Vagina (tissue), 2 donors: ENCODE data around the gene ANKRD34B. TPM values are rescaled to one million over a fixed set of nuclear protein-coding genes. Genes with fewer than 3 reads are reported as not detected.
"Not testable (repeated sequence)": the region's sequence is repeated elsewhere in the genome, so short reads cannot be mapped to it uniquely, and the experiment has no call there.

ENCODE experiments used
- DNase-seq, 2 donors: peaks; one replicate each; pipeline ENCODE4 v3.0.0-alpha.2; 2017; ENCODE audit errors: extremely low spot score in 2 of 2
- H3K27ac ChIP-seq: fragments of 200-600 bp; sonication (generic); one replicate; pipeline ENCODE4 v1.5.1; 2019
- H3K27me3 ChIP-seq: fragments of 200-600 bp; sonication (generic); one replicate; pipeline ENCODE4 v1.5.1; 2019
- H3K36me3 ChIP-seq, 2 donors: fragments of 200-600 bp; sonication (generic); one replicate each; pipeline ENCODE4 v1.5.1; 2017 to 2019
- H3K4me1 ChIP-seq: fragments of 200-600 bp; sonication (generic); one replicate; pipeline ENCODE4 v1.5.1; 2019
- H3K4me3 ChIP-seq, 2 donors: fragments of 200-600 bp; sonication (generic); 1 replicate in 1 of 2; 2 replicates in 1 of 2; pipeline ENCODE4 v1.5.1; 2016 to 2019
- H3K9me3 ChIP-seq: fragments of 200-600 bp; sonication (generic); one replicate; pipeline ENCODE4 v1.5.1; 2019
- CTCF ChIP-seq, 3 experiments: fragments of 450-650 bp in 2 of 3; fragments of 200-600 bp in 1 of 3; sonication (generic) in 1 of 3; IDR thresholded peaks; one replicate each; pipeline ENCODE4 v1.5.1; 2017 to 2019; ENCODE audit warnings: antibody characterized with exemption in 3 of 3, mild to moderate bottlenecking in 2 of 3, moderate library complexity in 2 of 3
- POLR2A ChIP-seq, 2 donors: fragments of 450-650 bp; IDR thresholded peaks; one replicate each; pipeline ENCODE4 v1.6.1; 2017; ENCODE audit warnings: antibody characterized with exemption in 2 of 2, mild to moderate bottlenecking in 2 of 2, moderate library complexity in 2 of 2
- POLR2AphosphoS5 ChIP-seq, 2 donors: sonication (generic); formaldehyde crosslinking; IDR thresholded peaks; one replicate each; pipeline ENCODE4 v1.9.0; 2017; ENCODE audit warnings: antibody characterized with exemption in 2 of 2, mild to moderate bottlenecking in 2 of 2, low read depth in 1 of 2; ENCODE audit not compliant: insufficient read depth in 1 of 2
- intact Hi-C: fragments of 100-400 bp; cut with DNase I; formaldehyde crosslinking; loops from one replicate; pipeline ENCODE4 v1.15.1; 2023
- total RNA-seq: library from RNA; depleted of rRNA; stranded (reverse); fragments of >200 nt; gene quantifications from one replicate; pipeline ENCODE4 v1.2.3, GENCODE V29; 2016

Gene ANKRD34B
- total RNA-seq, 1 donor from 2014 or later, result not detected

- Histone ChIP-seq H3K27me3 (no peaks in the 10 kb centered on the region), H3K4me1 (no peaks in the 10 kb centered on the region), H3K27ac (no peak overlapping the region), H3K36me3 (no peaks in the 10 kb centered on the region), H3K9me3 (no peaks in the 10 kb centered on the region), H3K4me3 (no peak overlapping the region)
- DNase-seq, result no peak
- TF ChIP-seq CTCF (IDR thresholded peaks at IDR 0.05), result no peak
- no peak for TF ChIP-seq POLR2AphosphoS5 (IDR thresholded peaks at IDR 0.05; ENCODE audit: insufficient read depth in 1 of 2, low read depth in 1 of 2)
- TF ChIP-seq POLR2A (IDR thresholded peaks at IDR 0.05), result no peak
- intact Hi-C loops, result no loop called here
These were observed 18.9 kb upstream of the ANKRD34B start for GRCh38 chr5:80588858-80589540.

GRCh38 chr5:80584770-80585169 is 14.7 kb upstream of the ANKRD34B start:
- no peaks in the 10 kb centered on the region for H3K9me3 ChIP-seq
- H3K36me3 ChIP-seq, result no peaks in the 10 kb centered on the region
- H3K4me1 ChIP-seq, result no peaks in the 10 kb centered on the region
- no peak for DNase-seq
- H3K27me3 ChIP-seq, result no peaks in the 10 kb centered on the region
- H3K27ac ChIP-seq, result no peak overlapping the region
- TF ChIP-seq POLR2A (IDR thresholded peaks at IDR 0.05) (no peak), POLR2AphosphoS5 (IDR thresholded peaks at IDR 0.05; ENCODE audit: insufficient read depth in 1 of 2, low read depth in 1 of 2) (no peak), CTCF (IDR thresholded peaks at IDR 0.05) (no peak)
- no peak overlapping the region for H3K4me3 ChIP-seq
- intact Hi-C loops, result no loop called here

GRCh38 chr5:80580291-80580690 is 10.2 kb upstream of the ANKRD34B start:
- intact Hi-C loops, result not testable (repeated sequence)

DNA sequence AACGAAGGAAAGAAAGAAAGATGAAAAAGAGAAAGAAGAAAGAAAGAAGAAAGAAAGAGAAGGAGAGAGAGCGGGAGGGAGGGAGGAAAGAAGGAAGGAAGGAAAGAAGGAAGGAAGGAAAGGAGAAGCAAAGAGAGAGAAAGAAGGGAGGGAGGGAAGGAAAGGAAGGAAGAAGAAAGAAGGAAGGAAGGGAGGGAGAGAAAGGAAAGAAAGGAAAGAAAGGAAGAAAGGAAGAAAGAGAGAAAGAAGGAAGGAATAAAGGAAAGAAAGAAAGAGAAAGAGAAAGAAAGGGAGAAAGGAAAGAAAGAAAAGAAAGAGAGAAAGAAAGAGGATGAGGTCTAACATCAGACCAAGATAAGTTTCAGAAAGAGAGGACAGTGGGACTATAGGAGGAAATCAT is 9.0 kb upstream of the ANKRD34B start:
- Histone ChIP-seq H3K9me3 (no peaks in the 10 kb centered on the region), H3K36me3 (no peaks in the 10 kb centered on the region), H3K27me3 (no peaks in the 10 kb centered on the region), H3K4me3 (no peak overlapping the region), H3K4me1 (no peaks in the 10 kb centered on the region), H3K27ac (no peak overlapping the region)
- no peak for DNase-seq
- intact Hi-C loops, result no loop called here
- TF ChIP-seq POLR2AphosphoS5 (IDR thresholded peaks at IDR 0.05; ENCODE audit: insufficient read depth in 1 of 2, low read depth in 1 of 2) (no peak), CTCF (IDR thresholded peaks at IDR 0.05) (no peak), POLR2A (IDR thresholded peaks at IDR 0.05) (no peak)

More at GRCh38 chr5:80580291-80580690, 10.2 kb upstream of the ANKRD34B start:
- not testable (repeated sequence) for H3K36me3 ChIP-seq, DNase-seq, H3K9me3 ChIP-seq, H3K27me3 ChIP-seq, H3K4me1 ChIP-seq, H3K27ac ChIP-seq, H3K4me3 ChIP-seq

- Histone ChIP-seq H3K27me3 (no peaks in the 10 kb centered on the region), H3K27ac (no peak overlapping the region), H3K4me1 (no peaks in the 10 kb centered on the region), H3K36me3 (no peaks in the 10 kb centered on the region), H3K4me3 (no peak overlapping the region), H3K9me3 (no peaks in the 10 kb centered on the region)
- no peak for DNase-seq
- TF ChIP-seq POLR2AphosphoS5 (IDR thresholded peaks at IDR 0.05; ENCODE audit: insufficient read depth in 1 of 2, low read depth in 1 of 2) (no peak), CTCF (IDR thresholded peaks at IDR 0.05) (no peak), POLR2A (IDR thresholded peaks at IDR 0.05) (no peak)
- intact Hi-C loops, result no loop called here
These were observed 7.6 kb upstream of the ANKRD34B start for GRCh38 chr5:80577707-80578106.
